ENCODE measurements around the gene ELP2. TPM values are rescaled to one million over a fixed set of nuclear protein-coding genes. Genes with fewer than 3 reads are reported as not detected.
A peak's percentile ranks its signal among the peaks of the same experiment; 100 is the strongest.
"Not testable (repeated sequence)": the region's sequence is repeated elsewhere in the genome, so short reads cannot be mapped to it uniquely, and the experiment has no call there.

The ELP2 gene
- total RNA-seq = 9.7 TPM

- Histone ChIP-seq H3K27me3 (no peaks in the 10 kb centered on the region), H3K36me3 (peaks cover 0 to 2% of the 10 kb centered on the region in 2 donors), H3K9me3 (no peaks in the 10 kb centered on the region), H3K27ac (peak within 1 kb of the TSS; percentile 98 to 100), H3K4me1 (peaks cover 9 to 21% of the 10 kb centered on the region in 2 donors), H3K4me3 (peak within 1 kb of the TSS; percentile 76 to 89)
- TF ChIP-seq CTCF (IDR thresholded peaks at IDR 0.05) = no peak
- intact Hi-C loops (cut with DNase I) = loop anchor here (2.0 to 5.0 kb wide), 4 partner anchors 57 to 443 kb away; partner anchors contain the start of genes MOCOS, RMP24 and RPRD1A
- peak; percentile 91 to 98 for DNase-seq (ENCODE audit: low spot score in 2 of 2)
These were observed at the start of gene ELP2, which contains the start of gene SLC39A6 for GRCh38 chr18:36129300-36130038. Gene ELP2, plus strand, starts transcription at chr18:36129899. Its CDS starts 35 bp downstream, at chr18:36129934. Gene SLC39A6, minus strand, starts transcription at chr18:36129340. Its CDS starts 2,333 bp downstream, at chr18:36127007.

- H3K9me3 ChIP-seq; H3K36me3 ChIP-seq; H3K27me3 ChIP-seq; DNase-seq (ENCODE audit: low spot score in 2 of 2); H3K4me3 ChIP-seq; H3K27ac ChIP-seq; H3K4me1 ChIP-seq; intact Hi-C loops (cut with DNase I): not testable (repeated sequence)
These were observed 48.6 kb upstream of the ELP2 start for GRCh38 chr18:36081118-36081517.

- Histone ChIP-seq H3K9me3 (peaks cover 0 to 9% of the 10 kb centered on the region in 2 donors), H3K27me3 (no peaks in the 10 kb centered on the region), H3K36me3 (no peaks in the 10 kb centered on the region), H3K4me3 (no peak overlapping the region), H3K27ac (no peak overlapping the region), H3K4me1 (no peaks in the 10 kb centered on the region)
- intact Hi-C loops (cut with DNase I) = no loop called here
- no peak for TF ChIP-seq CTCF (IDR thresholded peaks at IDR 0.05)
- no peak for DNase-seq (ENCODE audit: low spot score in 2 of 2)
These were observed 46.0 kb upstream of the ELP2 start for GRCh38 chr18:36083729-36084128.

- Histone ChIP-seq H3K36me3 (no peaks in the 10 kb centered on the region), H3K4me1 (no peaks in the 10 kb centered on the region), H3K4me3 (no peak overlapping the region), H3K9me3 (peaks cover 0 to 9% of the 10 kb centered on the region in 2 donors), H3K27me3 (no peaks in the 10 kb centered on the region), H3K27ac (no peak overlapping the region)
- no peak for TF ChIP-seq CTCF (IDR thresholded peaks at IDR 0.05)
- intact Hi-C loops (cut with DNase I) = no loop called here
- no peak for DNase-seq (ENCODE audit: low spot score in 2 of 2)
These were observed 44.5 kb upstream of the ELP2 start for GRCh38 chr18:36085195-36085594.

- H3K4me3 ChIP-seq = no peak overlapping the region
- no peak overlapping the region for H3K27ac ChIP-seq
- H3K27me3 ChIP-seq = no peaks in the 10 kb centered on the region
- TF ChIP-seq CTCF (IDR thresholded peaks at IDR 0.05) = no peak
- H3K4me1 ChIP-seq = no peaks in the 10 kb centered on the region
- intact Hi-C loops (cut with DNase I) = no loop called here
- no peak for DNase-seq (ENCODE audit: low spot score in 2 of 2)
- H3K9me3 ChIP-seq = peaks cover 0 to 5% of the 10 kb centered on the region in 2 donors
- H3K36me3 ChIP-seq = no peaks in the 10 kb centered on the region
These were observed 43.5 kb upstream of the ELP2 start for GRCh38 chr18:36086186-36086585.

- H3K27ac ChIP-seq = no peak overlapping the region
- no peaks in the 10 kb centered on the region for H3K36me3 ChIP-seq
- no peaks in the 10 kb centered on the region for H3K9me3 ChIP-seq
- no peaks in the 10 kb centered on the region for H3K4me1 ChIP-seq
- intact Hi-C loops (cut with DNase I) = no loop called here
- DNase-seq (ENCODE audit: low spot score in 2 of 2) = no peak
- no peaks in the 10 kb centered on the region for H3K27me3 ChIP-seq
- TF ChIP-seq CTCF (IDR thresholded peaks at IDR 0.05) = no peak
- no peak overlapping the region for H3K4me3 ChIP-seq
These were observed 41.4 kb upstream of the ELP2 start for GRCh38 chr18:36088256-36088655.
